HCT116 (cell line): Measurements from ENCODE around the gene SUN2.
A peak's percentile ranks its signal among the peaks of the same experiment; 100 is the strongest.

Experiments used
- ATF3 ChIP-seq: IDR thresholded peaks from 2 replicates; pipeline ENCODE4 v1.6.1; 2012
- CEBPB ChIP-seq: IDR thresholded peaks from 2 replicates; pipeline ENCODE4 v1.6.1; 2012; ENCODE audit warnings: low read depth
- CTCF ChIP-seq, 3 experiments: fragments of 200-600 bp in 1 of 3; sonication (generic) in 1 of 3; IDR thresholded peaks in 2 of 3; conservative IDR thresholded peaks in 1 of 3; 2 replicates each; pipeline ENCODE4 v1.5.1; 2012 to 2017; ENCODE audit warnings: low read depth in 2 of 3, low read length in 2 of 3, antibody characterized with exemption in 1 of 3, borderline replicate concordance in 1 of 3, control low read depth in 1 of 3, mild to moderate bottlenecking in 1 of 3, mixed read lengths in 1 of 3, mixed run types in 1 of 3, moderate library complexity in 1 of 3; ENCODE audit not compliant: insufficient read depth in 1 of 3
- JUND ChIP-seq: IDR thresholded peaks from 2 replicates; pipeline ENCODE4 v1.6.1; 2012
- POLR2A ChIP-seq: IDR thresholded peaks from 2 replicates; pipeline ENCODE4 v1.7.0; 2011; ENCODE audit warnings: borderline replicate concordance; ENCODE audit not compliant: insufficient read depth, insufficient read length; ENCODE audit errors: extremely low read depth
- POLR2AphosphoS5 ChIP-seq: IDR thresholded peaks from 2 replicates; pipeline ENCODE4 v1.6.1; 2011; ENCODE audit warnings: mild to moderate bottlenecking, low read depth, low read length, moderate library complexity
- RAD21 ChIP-seq: IDR thresholded peaks from 2 replicates; pipeline ENCODE4 v1.6.1; 2012; ENCODE audit warnings: low read depth, mild to moderate bottlenecking
- REST ChIP-seq: IDR thresholded peaks from 2 replicates; pipeline ENCODE4 v1.6.1; 2012; ENCODE audit warnings: low read depth
- SIN3A ChIP-seq: IDR thresholded peaks from 2 replicates; pipeline ENCODE4 v1.6.1; 2012; ENCODE audit warnings: low read depth
- SRF ChIP-seq: IDR thresholded peaks from 2 replicates; pipeline ENCODE4 v1.6.1; 2012; ENCODE audit warnings: low read depth
- YY1 ChIP-seq: IDR thresholded peaks from 2 replicates; pipeline ENCODE4 v1.6.1; 2011; ENCODE audit warnings: low read length, low read depth, moderate library complexity, mild to moderate bottlenecking; ENCODE audit not compliant: insufficient replicate concordance; ENCODE audit errors: extremely low read depth
- ZBTB33 ChIP-seq: IDR thresholded peaks from 2 replicates; pipeline ENCODE4 v1.6.1; 2011; ENCODE audit warnings: mild to moderate bottlenecking, low read length, moderate library complexity; ENCODE audit not compliant: insufficient replicate concordance; ENCODE audit errors: extremely low read depth
- ZNF274 ChIP-seq: fragments of 200-500 bp; sonication (Bioruptor generic); IDR thresholded peaks from 2 replicates; pipeline ENCODE4 v1.6.1; 2014; ENCODE audit warnings: mild to moderate bottlenecking, low read depth, low read length, inconsistent platforms

- TF ChIP-seq CTCF (IDR thresholded peaks at IDR 0.05 in 2 of 3, conservative IDR thresholded peaks at IDR 0.05 in 1 of 3; ENCODE audit: borderline replicate concordance in 1 of 3, insufficient read depth in 1 of 3, low read depth in 2 of 3, low read length in 2 of 3) = no peak
- no peak for TF ChIP-seq ATF3
- TF ChIP-seq RAD21 = no peak
- TF ChIP-seq CEBPB = peak; percentile 81
- TF ChIP-seq JUND = peak; percentile 28; the same call in 1 of the 2 replicates
- TF ChIP-seq SRF = no peak
- TF ChIP-seq SIN3A = no peak
- no peak for TF ChIP-seq ZBTB33
- no peak for TF ChIP-seq REST
- no peak for TF ChIP-seq POLR2A
- peak; percentile 16; the same call in 1 of the 2 replicates for TF ChIP-seq POLR2AphosphoS5
- TF ChIP-seq YY1 = no peak
- TF ChIP-seq ZNF274 = no peak
Observed at GRCh38 chr22:38802671-38803121, 46.9 kb upstream of the SUN2 start.
